Activated CD8-positive, alpha-beta memory T cell treated with anti-CD3 and anti-CD28 coated beads for 1 hour (primary cell): ENCODE results near the gene CLCNKA.
"Not testable (repeated sequence)": the region's sequence is repeated elsewhere in the genome, so short reads cannot be mapped to it uniquely, and the experiment has no call there.

ENCODE experiments used
- DNase-seq, 2 donors: peaks; one replicate each; pipeline ENCODE4 v3.0.0-alpha.2; 2020; ENCODE audit warnings: low read depth in 1 of 2; ENCODE audit errors: extremely low read depth in 1 of 2

The CLCNKA gene

DNA sequence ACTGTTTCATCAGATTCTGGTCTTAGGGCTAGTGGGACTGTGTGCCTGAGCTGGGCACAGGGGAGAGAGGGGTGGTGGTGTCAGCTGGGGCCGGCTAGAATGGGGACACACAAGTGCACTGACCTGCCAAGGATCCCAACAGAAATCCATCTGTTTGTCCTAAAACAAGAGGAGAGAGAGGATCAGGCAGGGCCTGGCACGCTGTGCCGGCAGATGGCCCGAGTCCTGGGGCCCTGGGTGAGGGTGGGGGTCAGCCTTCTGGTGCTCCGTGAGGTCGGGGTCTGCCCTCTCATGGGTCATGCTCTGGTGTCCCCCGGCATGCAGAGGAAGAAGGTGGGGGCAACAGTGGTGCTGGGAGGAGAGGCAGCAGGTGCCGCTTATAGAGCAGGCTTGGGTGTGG lies 18.0 kb downstream of the CLCNKA start:
- DNase-seq = not testable (repeated sequence)

GRCh38 chr1:16041200-16041599 lies 19.4 kb downstream of the CLCNKA start:
- DNase-seq = no peak

GRCh38 chr1:16042096-16042495 lies 20.3 kb downstream of the CLCNKA start:
- DNase-seq = no peak

- DNase-seq = not testable (repeated sequence)
Observed at GRCh38 chr1:16042654-16043053, 20.8 kb downstream of the CLCNKA start.

GRCh38 chr1:16043521-16043920 lies 21.7 kb downstream of the CLCNKA start, which contains the start of gene CLCNKB:
CLCNKB (plus strand) TSS chr1:16043782; CDS start chr1:16044493, 711 bp downstream.
- no peak for DNase-seq

GRCh38 chr1:16043950-16044349 lies 22.1 kb downstream of the CLCNKA start:
- DNase-seq = no peak

DNA sequence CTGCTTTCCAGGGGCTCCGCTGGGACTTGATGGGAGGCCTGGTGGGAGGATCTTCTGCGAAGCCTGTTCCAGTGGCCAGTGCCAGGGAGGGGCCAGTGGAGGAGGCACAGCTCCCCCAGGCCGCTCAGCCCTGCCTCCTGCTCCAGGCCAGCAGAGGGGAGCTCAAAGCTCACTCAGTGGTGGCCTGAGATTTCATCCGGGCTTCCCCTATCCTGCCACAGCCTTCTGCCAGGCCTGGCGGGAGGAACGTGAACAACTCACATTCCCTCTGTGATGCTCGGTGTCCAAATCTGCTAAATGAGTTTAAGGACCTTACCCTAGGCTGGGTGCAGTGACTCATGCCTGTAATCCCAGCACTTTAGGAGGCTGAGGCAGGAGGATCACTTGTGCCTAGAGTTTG lies 25.0 kb downstream of the CLCNKA start:
- no peak for DNase-seq

GRCh38 chr1:16047791-16048475 lies 26.1 kb downstream of the CLCNKA start:
- no peak for DNase-seq

DNA sequence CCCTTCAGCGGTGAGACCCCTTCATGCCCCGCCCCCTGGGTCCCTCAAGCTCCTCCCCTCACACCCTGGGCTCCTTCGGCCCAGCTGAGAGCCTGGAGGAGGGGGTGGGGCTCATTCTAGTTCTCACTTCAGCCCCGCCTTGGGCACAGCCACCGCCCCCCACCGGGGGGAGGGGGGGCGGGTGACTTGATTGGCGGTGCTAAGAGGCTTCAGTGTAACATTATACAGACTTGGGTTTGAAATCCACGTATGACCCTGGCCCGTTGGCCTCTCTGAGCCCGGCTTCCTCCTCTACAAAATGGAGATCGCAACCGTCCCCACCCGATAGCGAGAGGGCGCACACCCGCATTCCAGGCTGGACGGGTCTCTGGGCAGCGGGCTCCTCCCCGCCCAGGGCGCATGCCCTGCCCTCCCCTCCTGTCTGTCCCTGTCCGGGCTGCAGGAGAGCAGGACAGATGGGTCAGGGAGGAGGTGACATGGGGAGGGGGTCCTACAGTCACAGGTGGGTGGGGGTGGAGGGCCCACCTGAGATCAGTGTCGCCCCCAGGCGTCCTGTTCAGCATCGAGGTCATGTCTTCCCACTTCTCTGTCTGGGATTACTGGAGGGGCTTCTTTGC lies 26.8 kb downstream of the CLCNKA start:
- peak in 1 of 2 donors; percentile 19 for DNase-seq

DNA sequence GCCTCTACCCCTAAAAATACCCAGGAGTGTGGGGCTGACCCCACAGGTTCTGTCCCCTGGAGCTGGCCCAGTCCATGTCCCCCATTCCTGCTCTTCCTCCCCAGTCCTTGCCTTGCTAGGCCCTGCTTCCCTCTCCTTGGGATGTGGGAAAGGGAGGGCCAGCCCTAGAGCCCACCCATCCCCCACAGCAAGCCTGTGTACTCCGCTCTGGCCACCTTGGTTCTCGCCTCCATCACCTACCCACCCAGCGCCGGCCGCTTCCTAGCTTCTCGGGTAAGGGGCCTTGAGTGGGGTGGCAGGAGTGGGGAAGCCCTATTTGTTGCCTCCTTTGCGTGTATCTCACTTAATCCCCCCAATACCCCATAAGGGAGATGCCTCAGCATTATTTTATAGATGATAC lies 28.5 kb downstream of the CLCNKA start:
- no peak for DNase-seq

- DNase-seq = no peak
Observed at GRCh38 chr1:16051039-16051438, 29.2 kb downstream of the CLCNKA start.

GRCh38 chr1:16051949-16052348 lies 30.1 kb downstream of the CLCNKA start:
- DNase-seq = not testable (repeated sequence)

DNA sequence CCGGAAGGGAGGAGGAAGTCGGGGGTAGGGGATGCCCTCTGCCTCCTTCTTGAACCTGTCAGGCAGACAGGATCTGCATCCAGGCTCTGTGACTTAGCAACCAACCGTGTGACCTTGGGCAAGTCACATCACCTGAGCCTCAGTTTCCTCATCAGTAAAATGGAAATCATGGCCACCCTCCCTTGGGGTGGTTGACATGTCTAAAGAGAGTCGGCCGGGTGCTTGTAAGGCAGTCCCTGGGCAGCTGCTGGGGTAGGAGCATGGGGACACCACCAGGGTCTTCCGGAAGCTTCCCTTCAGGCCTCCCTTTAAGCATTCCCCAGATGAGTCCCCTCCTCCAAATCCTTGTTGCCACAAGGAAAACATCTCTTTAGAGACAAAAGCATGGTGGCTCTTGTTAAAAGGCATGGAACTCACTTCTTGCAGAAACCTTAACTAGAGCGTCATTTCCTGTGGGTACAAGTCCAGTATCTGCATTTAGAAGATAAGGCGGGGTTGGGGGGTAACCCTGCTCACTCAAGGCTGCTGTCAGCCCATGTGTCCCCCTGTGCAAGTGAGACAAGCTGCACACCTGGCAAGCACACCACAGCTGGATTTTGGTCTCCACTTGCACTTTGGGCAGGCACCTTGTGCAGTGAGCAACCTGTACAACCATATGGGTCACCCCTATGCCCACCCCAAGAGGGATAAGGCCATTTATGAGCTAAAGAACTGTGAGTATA lies 32.1 kb downstream of the CLCNKA start:
- DNase-seq = no peak

DNA sequence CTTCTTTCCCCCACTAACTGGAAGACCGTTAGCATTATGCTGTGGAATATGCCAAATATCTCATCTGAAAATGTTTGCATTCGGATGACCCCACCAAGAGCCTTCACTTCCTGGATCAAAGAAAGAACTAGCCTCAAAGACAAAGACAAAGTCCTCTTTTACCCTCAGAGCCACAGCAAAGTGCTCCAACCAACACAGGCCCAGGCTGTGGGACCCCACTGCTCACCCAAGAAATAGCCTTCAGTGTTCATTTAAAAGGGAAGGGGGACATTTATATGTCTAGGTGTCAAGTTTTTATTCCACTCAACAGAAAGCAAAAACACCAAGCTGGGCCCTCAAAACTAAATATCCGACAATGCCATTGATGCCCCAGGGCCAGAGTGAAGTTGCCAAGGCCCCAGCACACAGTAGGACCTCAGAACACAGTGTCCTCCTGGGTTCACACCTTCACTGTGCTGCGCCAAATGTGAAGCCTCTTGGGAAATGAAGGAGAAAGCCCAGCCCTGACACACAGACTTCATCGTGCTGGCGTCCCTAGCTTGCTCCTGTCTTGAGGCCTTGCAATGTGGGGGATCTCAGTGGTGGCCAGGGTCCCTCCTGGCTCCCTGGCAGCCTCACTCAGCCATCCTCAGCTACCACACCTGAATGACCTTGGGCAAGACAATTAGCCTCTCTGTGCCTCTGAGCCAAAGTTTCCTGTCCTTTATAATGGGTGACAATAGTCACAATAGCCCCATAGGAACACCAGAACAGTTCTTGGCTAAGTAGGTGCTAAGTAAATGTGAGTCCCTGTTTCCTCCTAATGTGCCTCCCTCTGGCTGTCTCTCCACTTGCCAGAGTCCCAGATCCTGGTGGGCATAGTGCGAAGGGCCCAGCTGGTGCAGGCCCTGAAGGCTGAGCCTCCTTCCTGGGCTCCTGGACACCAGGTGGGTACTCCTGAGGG lies 33.0 kb downstream of the CLCNKA start:
- no peak for DNase-seq

DNA sequence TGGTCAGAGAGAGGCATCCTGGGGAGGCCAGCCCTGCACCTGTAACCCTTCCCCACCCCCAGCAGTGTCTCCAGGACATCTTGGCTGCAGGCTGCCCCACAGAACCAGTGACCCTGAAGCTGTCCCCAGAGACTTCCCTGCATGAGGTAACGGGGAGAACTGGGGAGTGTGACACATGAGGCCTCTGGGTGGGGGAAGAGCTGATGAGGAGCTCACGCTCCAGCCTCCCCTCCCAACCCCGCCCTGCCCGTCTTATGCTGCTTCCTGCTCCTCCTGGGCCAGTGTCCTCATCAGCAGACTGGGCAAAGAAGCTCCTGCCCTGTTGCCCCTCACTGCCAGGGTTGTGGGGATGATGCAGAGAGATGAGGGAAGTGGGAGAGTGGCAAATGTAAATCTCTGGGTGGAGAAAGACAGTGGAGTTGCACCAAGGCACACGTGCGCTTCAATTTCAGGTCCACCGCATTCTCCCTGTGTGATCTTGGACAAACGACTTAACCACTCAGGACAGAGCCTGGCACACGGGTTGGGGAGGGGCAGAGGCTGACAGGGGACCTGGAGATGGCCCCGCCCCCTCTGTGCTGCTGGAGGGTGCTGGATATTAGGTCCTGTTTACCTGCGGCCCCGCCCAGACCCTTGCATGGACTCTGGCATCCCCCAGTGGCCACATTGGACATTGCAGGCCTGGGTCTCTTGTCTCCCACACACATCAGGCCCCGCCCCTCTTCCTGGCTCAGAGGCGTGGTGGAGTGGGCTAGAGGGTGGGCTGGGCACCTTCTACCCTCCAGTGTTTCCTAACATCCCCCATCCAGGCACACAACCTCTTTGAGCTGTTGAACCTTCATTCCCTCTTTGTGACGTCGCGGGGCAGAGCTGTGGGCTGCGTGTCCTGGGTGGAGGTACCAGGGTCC lies 34.0 kb downstream of the CLCNKA start:
- DNase-seq = peak; percentile 49 to 70

GRCh38 chr1:16056521-16056912 lies 34.7 kb downstream of the CLCNKA start:
- not testable (repeated sequence) for DNase-seq

GRCh38 chr1:16057314-16057915 lies 35.6 kb downstream of the CLCNKA start:
- not testable (repeated sequence) for DNase-seq

DNA sequence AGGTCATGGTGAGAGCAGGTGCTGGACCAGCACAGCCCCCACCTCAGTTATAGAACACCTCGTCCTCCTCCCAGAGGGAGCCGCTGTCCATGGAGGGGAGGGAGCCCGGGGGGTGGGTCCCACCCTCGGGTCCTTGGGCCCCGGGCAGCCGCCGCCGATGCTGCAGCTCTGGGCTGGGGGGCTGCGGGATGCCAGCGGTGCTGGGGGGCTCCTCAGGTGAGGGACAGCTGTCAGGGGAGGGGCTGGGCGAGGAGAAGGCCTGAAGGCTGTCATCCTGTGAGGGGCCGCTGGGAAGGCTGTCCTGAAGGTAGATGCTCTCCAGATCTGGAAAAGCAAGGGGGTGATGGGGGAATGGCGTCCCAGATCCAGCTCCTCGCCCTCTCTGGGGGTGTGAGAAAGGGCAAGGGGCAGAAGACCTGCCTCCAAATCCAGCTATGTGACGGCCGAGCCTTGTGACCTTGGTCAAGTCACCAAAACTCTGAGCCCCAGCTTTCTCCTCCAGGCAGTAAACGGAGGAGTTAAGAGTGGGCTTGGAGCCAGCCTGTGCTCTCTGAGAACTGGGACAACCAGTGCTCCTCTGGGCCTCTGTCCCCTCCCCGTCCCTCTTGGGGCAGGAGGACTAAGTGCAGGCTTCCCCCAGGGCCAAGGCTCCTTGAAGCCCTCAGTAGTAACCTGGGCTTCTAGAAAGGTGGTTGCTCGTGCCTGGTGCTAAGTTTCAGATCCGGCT lies 36.7 kb downstream of the CLCNKA start:
- DNase-seq = not testable (repeated sequence)

DNA sequence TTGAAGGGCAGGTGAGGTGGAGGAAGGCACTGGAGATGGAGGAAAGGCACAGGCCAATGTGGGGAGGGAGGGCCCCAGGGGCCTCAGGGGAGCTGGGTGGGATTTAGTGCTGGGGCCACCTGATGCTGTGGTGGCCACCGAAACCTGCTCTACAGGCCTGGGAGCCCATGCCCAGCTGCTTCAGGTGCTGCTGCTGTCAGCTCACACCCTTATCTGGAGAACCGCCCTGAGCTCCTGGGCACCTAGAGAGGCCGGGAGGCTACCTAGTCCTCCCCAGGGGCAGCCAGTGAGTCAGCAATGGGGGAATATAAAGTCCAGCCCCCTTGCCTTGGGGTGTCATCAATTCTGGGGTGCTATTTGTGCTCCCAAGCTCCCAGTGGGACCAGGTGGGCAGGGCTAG lies 39.4 kb downstream of the CLCNKA start:
- DNase-seq = no peak
